ENCODE results near the gene MYO6.
"Not testable (repeated sequence)": the region's sequence is repeated elsewhere in the genome, so short reads cannot be mapped to it uniquely, and the experiment has no call there.

MYO6 gene

DNA sequence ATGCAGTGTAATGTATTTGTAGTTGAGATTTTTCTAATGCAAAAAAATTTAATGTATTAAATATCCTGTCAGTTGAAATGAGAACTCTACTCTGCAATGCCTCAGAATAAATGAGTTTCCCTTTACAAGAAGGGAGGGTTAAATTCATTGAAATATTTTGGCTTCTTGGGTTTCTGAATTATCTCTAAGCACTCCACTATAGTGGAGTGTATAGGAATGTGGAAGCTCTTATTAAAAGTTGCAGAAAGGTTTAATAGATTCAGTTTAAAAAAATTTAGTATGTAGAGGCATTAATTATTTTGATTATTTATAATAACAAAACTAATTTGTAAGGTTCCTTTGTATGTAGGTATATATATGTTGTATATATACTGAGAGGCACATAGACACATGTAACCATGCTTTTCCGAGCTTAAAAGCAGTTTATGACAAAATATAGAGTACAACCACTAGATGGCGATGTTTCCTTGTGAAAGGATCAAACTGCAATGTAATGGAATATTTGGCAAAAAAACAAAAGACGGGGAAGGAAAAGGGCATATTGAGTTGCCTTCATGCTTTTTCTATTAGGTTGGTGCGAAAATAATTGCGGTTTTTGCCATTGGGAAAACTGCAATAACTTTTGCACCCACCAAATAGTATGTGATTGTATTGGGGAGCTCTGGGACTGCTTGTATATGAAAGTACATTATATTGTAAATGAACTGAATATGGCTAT, 144.2 kb downstream of the MYO6 start:
- no peak for DNase-seq (ENCODE audit: low read depth in 3 of 3)

DNA sequence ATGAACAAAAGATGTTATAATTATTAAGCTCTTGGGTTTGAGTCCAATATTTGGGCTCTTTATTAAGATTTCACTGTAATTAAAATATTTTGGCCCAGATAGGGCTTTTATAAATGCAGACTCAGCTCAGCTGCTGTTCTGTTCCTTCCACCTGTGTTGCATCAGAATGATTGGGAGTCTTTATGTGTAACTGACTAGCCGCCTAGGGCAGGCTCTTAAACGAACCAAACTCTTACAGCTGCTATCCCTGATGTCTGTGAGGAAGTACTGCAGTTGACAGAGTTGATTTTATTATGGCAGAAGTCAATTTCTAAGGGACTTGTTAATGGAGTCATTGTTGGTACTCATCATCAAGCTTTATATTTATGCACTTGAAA, 144.7 kb downstream of the MYO6 start:
- no peak for DNase-seq (ENCODE audit: low read depth in 3 of 3)

DNA sequence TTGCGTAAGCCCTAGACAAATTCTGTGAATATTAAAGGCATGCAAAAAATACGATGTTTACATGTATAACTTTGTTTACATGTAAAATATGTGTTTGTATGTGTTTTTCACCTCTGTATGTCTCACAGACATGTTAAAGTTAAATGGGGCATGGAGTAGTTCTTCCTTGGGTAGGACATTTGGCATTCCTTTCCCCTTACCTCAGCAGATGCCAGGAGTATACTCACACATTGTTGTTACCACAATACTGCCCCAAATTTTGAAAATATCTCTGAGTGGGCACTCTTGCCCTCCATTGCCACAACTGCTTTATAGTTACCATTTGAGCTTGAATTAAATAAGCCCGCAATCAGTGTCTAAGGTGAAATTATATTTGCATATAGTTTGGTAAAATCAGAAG, 147.5 kb downstream of the MYO6 start:
- DNase-seq (ENCODE audit: low read depth in 3 of 3): no peak

DNA sequence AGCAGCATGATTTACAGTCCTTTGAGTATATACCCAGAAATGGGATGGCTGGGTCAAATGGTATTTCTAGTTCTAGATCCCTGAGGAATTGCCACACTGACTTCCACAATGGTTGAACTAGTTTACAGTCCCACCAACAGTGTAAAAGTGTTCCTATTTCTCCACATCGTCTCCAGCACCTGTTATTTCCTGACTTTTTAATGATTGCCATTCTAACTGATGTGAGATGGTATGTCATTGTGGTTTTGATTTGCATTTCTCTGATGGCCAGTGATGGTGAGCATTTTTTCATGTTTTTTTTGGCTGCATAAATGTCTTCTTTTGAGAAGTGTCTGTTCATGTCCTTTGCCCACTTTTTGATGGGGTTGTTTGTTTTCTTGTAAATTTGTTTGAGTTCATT, 151.2 kb downstream of the MYO6 start:
- not testable (repeated sequence) for DNase-seq (ENCODE audit: low read depth in 3 of 3)

DNA sequence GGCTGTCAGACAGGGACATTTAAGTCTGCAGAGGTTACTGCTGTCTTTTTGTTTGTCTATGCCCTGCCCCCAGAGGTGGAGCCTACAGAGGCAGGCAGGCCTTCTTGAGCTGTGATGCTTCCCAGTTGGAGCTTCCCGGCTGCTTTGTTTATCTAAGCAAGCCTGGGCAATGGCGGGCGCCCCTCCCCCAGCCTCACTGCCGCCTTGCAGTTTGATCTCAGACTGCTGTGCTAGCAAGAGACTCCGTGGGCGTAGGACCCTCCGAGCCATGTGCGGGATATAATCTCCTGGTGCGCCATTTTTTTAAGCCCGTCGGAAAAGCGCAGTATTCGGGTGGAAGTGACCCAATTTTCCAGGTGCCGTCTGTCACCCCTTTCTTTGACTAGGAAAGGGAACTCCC, 156.1 kb downstream of the MYO6 start:
- not testable (repeated sequence) for DNase-seq (ENCODE audit: low read depth in 3 of 3)

DNA sequence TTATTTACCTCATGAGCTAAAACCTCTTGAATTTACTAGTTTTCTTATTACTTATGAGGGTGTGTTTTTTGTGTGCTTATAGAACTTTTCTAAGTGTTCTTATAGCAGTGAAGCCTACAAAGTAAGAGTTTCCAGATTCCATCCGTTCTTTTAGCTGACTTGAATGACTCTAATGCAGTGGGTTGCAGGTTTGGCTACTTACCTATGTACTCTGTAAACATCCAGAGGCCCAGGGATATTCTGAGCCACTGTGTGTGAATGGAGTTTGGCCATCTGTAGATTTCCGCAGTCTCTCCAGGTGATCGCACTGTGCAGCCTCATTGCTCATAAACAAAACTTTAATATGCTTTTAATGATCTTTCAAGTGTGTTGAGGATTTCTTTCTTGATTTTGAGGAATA, 157.8 kb downstream of the MYO6 start:
- no peak for DNase-seq (ENCODE audit: low read depth in 3 of 3)

DNA sequence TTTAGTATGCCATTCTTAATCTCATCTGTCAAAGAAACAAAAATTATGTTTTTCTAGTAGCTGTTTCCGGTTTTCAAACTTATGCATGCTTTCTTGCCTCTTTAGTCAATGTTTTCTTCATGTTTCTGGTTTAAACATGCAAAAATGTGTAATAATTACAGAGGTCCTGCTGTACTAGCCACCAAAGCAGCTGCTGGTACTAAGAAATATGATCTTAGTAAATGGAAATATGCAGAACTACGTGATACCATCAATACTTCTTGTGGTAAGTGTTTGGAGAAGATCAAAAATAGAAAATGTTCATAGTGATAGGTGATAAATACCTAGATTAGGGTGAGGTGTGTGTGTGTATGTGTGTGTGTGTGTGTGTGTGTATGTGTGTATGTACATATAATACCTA, 158.4 kb downstream of the MYO6 start:
- no peak for DNase-seq (ENCODE audit: low read depth in 3 of 3)

DNA sequence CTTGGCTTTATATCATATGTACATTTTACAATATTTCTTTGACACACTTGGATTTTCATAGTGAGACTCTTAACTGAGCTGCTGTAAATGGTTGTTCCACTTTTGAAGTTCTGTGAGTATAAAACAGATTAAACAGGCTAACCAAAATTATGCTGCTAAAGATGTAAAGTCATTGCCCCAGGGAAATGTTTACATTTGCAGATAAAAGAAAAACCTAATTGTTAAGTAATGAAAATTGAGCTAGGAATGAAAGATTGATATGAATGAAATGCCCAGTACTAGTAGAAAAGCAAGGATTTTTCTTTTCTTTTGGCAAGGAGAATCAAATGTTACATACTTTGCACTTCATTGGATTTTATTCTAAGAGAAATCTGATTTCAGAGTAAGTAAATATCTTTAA, 164.0 kb downstream of the MYO6 start:
- no peak for DNase-seq (ENCODE audit: low read depth in 3 of 3)

DNA sequence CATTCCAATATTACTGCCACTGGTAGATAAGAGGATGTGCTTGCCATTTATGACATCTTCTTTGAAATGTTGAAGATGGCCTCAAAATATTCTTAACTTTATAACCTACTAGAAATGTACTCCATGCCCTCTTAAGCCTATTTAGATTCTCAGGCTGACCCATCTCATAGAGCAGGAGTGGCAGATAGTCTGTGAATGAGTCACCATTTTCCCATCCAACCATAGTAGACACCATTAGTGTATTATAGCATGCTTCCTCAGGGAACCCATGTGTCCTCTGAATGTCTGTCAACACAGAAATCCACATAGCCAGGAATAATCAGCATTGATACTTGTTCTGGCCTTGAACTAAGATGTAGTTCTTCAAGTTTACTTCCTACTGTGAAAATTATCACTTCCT, 173.2 kb downstream of the MYO6 start:
- no peak for DNase-seq (ENCODE audit: low read depth in 3 of 3)

DNA sequence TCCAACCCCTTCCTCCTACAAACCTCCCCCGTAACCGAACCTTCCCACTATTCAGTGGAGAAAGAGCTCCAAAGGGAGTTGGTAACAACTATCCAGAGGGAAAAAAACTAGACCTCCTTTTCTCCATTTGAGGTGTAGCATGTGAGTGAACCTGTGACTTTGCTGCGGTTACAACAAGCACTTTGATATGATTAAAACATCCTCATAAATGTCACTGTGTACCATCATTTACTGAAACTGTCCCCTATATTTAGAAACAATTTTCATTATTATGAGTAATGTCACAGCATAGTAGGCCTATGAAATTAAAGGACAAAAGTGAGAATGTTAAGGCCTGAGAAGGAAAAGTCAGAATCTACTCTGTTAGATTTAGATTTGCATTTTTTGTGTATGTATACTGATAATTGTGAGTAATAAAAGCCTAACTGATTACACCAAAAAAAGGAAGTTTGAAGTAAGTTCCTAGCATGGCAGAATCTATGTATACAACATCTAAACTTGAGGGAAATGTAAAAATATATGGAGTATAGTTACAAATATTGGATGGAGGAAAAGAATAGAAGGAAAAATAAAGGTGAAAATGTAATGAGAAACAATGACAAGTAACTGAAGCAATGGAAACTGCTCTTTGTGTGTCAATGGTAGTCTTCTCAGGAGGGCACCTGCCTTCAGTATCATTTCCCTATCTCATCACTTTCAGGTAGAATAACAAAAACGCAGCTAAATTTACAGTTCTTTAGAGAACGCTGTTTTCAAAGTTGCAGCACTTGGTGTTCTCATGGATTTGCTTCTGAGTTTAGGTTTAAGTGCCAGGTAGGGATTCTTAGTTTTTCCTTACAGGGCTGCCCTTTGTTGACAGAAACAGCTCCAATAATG, 177.5 kb downstream of the MYO6 start:
- DNase-seq (ENCODE audit: low read depth in 3 of 3): no peak

DNA sequence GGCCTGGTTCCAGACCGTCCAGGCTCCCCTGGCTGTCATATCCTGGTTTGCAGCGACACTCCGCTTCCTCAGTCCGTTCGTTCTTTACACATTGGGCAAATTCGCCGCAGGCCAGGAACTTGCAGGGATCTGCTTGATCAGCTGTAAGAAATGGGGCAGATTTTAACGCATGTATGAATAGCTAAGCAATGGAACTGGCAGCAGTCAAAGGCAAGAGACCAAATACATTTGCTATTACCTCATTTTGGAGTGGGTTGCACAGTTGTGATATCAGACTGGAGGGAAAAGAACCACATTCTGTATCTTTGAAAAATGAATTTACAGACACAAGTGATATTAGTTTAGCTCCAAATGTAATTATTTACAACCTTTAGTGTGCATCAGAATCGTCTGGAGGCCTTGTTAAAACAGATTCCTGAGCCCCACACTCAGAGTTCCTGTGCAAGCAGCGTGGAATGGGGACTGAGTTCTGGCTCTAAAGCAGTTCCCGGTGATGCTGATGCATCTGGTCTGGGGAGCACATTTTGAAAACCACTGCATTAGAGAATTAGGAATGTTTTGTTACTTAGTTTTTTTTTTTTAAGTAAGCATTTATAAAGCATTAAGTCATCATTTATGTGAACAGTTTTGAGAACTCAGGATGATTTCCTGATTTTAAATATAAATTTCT, 182.1 kb downstream of the MYO6 start:
- DNase-seq (ENCODE audit: low read depth in 3 of 3): no peak

DNA sequence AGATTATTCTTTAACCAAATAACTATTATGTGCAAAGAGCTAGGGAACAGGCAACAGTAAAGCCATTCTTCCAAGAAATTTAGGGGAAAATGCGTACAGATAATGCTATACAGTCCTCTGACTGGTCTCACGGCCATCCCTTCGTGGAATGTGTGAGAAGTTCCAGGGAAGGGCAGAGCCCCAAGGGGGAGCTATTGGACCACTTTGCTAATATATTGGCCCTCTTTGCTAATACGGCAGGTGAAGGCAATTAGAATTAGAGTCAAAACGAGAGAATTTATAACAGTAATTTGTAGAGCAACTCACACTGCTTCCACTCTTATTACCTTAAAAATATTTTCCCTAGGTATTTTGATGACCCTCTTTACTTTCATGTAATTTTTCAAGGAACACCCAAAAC, 183.0 kb downstream of the MYO6 start:
- no peak for DNase-seq (ENCODE audit: low read depth in 3 of 3)

DNA sequence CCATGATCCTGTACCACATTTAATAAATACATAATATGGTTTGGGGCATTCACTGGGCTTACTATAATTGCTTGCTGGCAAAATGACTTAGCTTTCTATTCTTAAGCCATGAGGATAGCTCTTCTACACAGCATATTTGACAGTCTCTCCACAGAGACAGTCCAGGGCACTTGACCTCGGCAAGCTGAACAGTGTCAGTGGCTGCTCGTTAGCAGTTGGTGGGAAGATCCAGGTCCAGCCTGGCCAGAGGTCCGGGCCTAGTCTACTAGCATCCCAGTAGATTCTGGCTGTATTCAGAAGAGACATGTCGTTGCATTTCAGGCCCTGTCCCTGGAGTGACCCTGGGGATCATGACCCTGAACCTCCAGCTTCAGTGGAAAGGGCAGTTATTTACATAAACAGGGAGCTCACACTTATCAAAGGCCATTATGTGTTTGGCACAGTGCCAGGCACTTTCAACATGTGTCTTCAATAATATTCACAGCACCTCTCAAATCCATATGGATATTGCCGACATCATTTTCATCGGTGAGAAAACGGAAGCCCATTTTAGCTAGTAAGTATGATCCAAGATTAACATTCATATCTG, 184.4 kb downstream of the MYO6 start:
- no peak for DNase-seq (ENCODE audit: low read depth in 3 of 3)

DNA sequence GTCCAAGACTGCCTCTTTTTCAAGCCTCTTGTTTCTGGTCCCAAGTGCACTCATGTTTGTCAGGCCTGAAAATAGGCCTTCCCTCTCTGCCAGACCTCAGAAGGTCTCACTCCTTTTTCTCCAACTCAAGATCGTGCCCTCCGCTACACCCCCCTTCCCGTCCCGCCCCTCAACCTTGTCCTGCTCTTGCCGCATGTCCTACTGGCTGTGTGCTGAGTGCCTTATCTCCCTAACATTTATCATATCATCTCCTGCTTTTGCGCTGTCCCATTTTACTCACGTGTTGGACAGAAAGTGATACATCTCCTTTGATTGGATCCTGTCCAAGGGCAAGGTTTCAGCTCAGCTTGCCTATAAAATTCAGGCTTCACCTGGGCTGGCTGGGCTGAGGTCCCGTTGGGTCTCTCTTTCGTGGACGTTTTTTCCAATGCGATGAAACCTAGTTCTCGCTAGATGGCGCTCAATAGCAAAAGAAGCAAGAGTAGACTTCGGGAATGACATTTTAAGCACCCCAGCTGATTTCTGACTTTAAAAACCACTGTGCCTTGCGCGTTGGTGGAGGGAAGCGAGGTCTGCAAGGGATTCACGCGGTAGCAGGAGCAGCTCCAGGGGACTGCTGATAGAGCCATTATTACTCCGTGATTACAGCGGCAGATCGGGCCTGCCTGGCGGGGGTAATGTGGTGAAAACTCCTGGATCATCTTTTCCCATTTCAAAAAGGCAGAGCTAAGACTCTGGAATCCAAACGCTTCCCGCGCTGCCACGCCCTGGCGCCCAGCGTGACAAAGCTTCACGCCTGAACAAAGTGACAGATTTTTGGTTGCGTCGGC, 185.8 kb downstream of the MYO6 start:
- peak in 1 of 3 experiments; percentile 2 for DNase-seq (ENCODE audit: low read depth in 3 of 3)

DNA sequence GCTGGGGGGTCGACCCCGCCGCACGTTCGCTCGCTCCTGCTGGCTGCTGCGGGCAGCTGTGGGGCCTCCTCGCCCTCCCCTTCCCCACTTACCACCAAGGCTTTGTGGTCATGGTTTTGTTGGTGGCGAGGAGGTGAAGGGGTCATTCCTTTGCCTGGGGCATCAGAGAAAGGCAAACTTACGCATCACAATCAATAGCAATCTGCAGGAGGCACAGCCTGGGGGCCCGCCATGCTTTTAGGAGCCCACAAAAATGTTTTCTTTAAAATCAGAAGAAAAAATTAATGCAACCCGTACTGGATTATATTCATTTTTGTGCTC, 186.4 kb downstream of the MYO6 start:
- no peak for DNase-seq (ENCODE audit: low read depth in 3 of 3)

DNA sequence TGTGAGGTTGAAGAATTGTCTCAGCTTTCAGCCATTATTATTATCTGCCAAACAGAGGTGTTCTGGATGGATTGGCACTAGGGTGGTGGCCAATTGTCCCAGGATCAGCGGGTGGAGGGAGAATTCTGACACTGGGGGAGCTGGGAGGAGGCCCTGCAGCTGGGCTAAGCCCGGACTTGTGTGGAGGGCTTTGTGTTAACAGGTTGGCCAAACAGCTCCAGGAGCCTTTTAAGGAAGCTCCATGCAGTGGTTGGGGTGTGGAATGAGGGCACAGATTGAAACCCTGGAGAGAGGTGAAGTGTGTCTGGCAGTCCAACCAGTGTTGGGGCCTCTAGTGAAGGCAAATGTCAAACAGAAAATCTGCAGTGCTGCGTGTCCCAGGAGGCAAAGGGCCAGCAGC, 187.6 kb downstream of the MYO6 start:
- no peak for DNase-seq (ENCODE audit: low read depth in 3 of 3)

DNA sequence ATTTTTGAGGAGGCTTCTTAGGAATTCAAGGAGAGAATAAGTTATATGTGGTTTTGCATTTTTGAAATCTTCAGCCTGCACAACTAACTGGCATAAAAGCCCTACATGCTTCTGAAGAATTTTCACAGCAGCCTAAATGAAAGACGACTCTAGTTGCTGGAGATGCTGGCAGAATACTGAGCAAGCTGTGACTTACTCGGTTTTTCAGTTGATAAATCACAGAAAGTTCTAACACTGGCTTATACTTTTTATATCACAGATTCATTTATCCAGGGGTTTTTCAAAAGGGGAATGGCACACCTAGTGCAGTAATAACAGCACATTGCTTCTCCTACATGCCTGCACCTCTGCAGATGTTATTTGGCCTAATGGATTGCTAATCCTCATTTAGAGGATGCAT, 188.8 kb downstream of the MYO6 start:
- no peak for DNase-seq (ENCODE audit: low read depth in 3 of 3)

DNA sequence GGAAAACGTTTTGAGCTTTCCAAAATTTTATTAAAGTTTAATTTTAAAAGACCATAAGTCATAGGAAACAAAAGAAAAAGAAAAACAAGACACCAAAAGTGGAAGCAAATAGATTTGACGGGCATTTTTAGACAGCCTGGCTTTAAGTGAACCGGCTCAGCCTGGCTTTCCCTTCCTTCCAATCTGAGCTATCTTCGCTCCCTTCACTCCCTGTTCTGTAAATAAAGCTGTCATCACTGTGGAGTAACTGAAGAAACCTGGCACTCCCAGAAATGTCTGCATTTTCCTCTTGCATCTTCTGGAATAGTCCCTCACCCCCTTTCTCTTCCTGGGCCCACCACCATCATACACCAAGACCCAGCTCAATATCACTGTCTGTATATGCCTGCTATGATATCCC, 191.5 kb downstream of the MYO6 start:
- DNase-seq (ENCODE audit: low read depth in 3 of 3): no peak

DNA sequence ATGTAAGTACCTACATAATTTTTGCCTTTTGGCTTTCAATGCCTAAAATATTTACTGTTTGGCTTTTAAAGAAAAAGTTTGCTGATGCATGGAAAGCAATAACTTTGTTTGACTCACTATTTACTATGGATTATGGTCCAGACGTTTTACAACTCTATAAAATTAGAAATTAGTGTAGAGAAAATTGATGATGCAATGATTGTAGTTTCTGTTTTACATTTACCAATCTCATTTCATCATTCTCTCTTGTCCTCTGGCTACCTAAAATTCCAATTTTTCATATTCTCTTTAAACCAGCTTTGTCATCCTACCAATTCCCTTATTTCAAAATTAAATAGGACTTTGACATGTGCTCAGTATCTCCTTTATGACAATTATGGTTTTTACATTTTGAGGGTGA, 192.5 kb downstream of the MYO6 start:
- DNase-seq (ENCODE audit: low read depth in 3 of 3): no peak

DNA sequence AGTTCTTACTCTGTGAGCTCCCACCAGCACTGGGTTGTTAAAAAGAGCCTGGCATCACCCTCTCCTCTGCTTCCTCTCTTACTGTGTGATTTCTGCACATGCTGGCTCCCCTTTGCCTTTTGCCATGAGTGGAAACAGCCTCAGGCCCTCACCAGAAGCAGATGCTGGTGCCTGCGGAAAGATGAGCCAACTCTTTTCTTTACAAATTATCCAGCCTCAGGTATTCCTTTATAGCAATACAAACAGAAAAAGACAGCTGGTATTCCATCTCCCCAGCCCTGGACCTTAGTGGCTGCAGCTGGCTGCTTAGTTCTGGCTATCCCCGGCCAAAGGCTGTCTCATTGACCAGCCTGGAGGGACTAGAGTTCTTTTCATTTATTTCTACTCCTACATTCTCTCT, 194.3 kb downstream of the MYO6 start:
- DNase-seq (ENCODE audit: low read depth in 3 of 3): no peak

DNA sequence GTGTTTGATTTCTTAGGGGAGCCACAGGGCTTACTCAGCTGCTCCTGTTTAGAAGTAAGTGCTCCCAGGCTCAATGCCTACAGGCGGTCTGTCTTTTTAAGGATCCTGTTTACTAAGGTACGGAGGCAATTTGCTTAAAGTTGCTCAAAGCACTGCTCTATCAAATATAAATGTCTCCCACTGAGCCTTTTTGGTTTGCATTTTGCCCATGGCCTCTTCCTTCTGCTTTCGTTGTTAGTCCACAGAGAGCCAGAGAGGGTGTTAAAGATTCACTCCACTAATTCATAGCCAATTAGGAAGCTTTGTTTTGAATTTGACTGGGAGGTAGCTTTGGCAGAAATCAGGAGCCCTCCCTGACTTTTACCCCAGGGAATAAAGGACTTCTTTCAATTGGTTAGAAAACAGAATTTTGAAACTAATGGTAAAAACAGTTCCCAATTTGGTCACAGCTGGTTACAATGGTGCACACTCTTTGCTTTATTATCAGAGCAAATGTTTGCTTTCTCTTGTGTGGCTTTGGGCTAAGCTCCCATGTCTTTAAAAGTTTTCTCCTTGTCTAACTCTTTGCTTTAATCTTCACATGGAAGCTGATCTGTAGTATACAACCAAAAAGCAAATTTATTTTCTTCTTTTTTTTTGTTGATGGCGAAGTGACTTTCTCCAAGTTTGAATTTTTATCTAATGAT, 197.2 kb downstream of the MYO6 start:
- DNase-seq (ENCODE audit: low read depth in 3 of 3): no peak

All from stimulated activated CD4-positive, alpha-beta T cell treated with anti-CD3 and anti-CD28 coated beads, TNF-alpha, amount 100 ng/mL, for 24 hours (primary cell).